ENCODE measurements around the gene CENPT. TPM values are rescaled to one million over a fixed set of nuclear protein-coding genes. Genes with fewer than 3 reads are reported as not detected.

The CENPT gene
- total and polyA plus RNA-seq, 10 of the 15 experiments (the other 5 are each of a cell fraction or from before 2014, with no cell fraction given): 1.1 to 45.7 (median 24.5) TPM

DNA sequence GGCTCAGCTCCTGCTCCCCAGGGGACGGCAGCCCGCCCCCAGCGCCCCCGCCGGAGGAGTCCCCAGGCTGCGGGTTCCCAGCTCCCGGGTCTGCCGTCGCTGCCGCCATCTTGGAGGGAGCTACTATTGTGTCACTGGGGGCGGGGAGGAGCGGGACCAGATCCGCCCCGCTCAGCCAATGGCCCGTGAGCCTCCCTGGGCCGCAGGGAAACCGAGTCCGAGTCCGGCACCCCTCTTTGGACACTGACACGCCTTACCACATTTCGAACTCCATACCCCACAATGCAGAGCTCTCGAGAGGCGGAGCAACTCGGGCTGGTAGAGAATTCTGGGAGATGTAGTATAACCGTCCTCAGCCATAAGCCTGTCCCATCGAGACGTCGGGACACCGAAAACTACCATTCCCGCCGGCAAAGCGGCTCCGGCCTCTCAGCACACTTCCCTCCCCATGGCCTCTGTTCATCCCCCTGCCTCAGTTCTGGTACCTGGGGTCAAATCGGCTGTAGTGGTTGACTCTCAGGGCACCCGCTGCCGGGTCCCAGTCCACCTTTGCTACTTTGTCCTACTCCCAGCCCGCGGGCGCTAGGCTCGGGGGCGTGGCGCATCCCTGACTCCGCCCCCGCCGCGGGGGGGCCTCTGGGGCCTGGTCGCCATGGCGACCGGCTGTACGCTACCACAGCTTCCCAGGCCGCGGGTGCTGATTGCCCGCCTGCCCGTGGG is 40.9 kb downstream of the CENPT start, which contains the start of the genes RANBP10 and TSNAXIP1 (continued):
- TF ChIP-seq, protein P1, sequence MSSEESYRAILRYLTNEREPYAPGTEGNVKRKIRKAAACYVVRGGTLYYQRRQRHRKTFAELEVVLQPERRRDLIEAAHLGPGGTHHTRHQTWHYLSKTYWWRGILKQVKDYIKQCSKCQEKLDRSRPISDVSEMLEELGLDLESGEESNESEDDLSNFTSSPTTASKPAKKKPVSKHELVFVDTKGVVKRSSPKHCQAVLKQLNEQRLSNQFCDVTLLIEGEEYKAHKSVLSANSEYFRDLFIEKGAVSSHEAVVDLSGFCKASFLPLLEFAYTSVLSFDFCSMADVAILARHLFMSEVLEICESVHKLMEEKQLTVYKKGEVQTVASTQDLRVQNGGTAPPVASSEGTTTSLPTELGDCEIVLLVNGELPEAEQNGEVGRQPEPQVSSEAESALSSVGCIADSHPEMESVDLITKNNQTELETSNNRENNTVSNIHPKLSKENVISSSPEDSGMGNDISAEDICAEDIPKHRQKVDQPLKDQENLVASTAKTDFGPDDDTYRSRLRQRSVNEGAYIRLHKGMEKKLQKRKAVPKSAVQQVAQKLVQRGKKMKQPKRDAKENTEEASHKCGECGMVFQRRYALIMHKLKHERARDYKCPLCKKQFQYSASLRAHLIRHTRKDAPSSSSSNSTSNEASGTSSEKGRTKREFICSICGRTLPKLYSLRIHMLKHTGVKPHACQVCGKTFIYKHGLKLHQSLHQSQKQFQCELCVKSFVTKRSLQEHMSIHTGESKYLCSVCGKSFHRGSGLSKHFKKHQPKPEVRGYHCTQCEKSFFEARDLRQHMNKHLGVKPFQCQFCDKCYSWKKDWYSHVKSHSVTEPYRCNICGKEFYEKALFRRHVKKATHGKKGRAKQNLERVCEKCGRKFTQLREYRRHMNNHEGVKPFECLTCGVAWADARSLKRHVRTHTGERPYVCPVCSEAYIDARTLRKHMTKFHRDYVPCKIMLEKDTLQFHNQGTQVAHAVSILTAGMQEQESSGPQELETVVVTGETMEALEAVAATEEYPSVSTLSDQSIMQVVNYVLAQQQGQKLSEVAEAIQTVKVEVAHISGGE (CRISPR knock-in tag; IDR thresholded peaks at IDR 0.05): no peak
- no peak for TF ChIP-seq JUNB (IDR thresholded peaks at IDR 0.05)
- TF ChIP-seq BMI1 (IDR thresholded peaks at IDR 0.05; ENCODE audit: borderline replicate concordance): peak; percentile 97
- TF ChIP-seq RELA (IDR thresholded peaks at IDR 0.05; ENCODE audit: borderline replicate concordance, partially characterized antibody): no peak
- TF ChIP-seq SIX5 (IDR thresholded peaks at IDR 0.05; ENCODE audit: low read depth, low read length, severe bottlenecking): peak; percentile 99
- TF ChIP-seq ESRRA (IDR thresholded peaks at IDR 0.05; ENCODE audit: low read length): peak; percentile 19; the same call in 1 of the 2 replicates
- TF ChIP-seq ATF7 (IDR thresholded peaks at IDR 0.05; ENCODE audit: low read depth): peak; percentile 52
- no peak for TF ChIP-seq SREBF2 (IDR thresholded peaks at IDR 0.05; ENCODE audit: low read length)
- no peak for TF ChIP-seq MYB (IDR thresholded peaks at IDR 0.05; ENCODE audit: borderline replicate concordance, low read depth, low read length)
- peak; percentile 100 for TF ChIP-seq IKZF1 (conservative IDR thresholded peaks at IDR 0.05)
- no peak; the same call in none of the 2 replicates for TF ChIP-seq STAT1 (conservative IDR thresholded peaks at IDR 0.05)
- TF ChIP-seq, protein P2, sequence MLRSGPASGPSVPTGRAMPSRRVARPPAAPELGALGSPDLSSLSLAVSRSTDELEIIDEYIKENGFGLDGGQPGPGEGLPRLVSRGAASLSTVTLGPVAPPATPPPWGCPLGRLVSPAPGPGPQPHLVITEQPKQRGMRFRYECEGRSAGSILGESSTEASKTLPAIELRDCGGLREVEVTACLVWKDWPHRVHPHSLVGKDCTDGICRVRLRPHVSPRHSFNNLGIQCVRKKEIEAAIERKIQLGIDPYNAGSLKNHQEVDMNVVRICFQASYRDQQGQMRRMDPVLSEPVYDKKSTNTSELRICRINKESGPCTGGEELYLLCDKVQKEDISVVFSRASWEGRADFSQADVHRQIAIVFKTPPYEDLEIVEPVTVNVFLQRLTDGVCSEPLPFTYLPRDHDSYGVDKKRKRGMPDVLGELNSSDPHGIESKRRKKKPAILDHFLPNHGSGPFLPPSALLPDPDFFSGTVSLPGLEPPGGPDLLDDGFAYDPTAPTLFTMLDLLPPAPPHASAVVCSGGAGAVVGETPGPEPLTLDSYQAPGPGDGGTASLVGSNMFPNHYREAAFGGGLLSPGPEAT (IDR thresholded peaks at IDR 0.05; ENCODE audit: low read depth): peak; percentile 55; the same call in 1 of the 2 replicates
- TF ChIP-seq NR2F1 (conservative IDR thresholded peaks at IDR 0.05): peak; percentile 71
- TF ChIP-seq NBN (IDR thresholded peaks at IDR 0.05): peak; percentile 30; the same call in 1 of the 2 replicates
- TF ChIP-seq SIN3A (IDR thresholded peaks at IDR 0.05; ENCODE audit: low read depth, low read length): peak; percentile 96
- TF ChIP-seq, protein P3, sequence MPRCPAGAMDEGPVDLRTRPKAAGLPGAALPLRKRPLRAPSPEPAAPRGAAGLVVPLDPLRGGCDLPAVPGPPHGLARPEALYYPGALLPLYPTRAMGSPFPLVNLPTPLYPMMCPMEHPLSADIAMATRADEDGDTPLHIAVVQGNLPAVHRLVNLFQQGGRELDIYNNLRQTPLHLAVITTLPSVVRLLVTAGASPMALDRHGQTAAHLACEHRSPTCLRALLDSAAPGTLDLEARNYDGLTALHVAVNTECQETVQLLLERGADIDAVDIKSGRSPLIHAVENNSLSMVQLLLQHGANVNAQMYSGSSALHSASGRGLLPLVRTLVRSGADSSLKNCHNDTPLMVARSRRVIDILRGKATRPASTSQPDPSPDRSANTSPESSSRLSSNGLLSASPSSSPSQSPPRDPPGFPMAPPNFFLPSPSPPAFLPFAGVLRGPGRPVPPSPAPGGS (IDR thresholded peaks at IDR 0.05; ENCODE audit: borderline replicate concordance, insufficient read depth, low read depth, low read length, poor library complexity, severe bottlenecking): no peak
- no peak for TF ChIP-seq STAT3 (IDR thresholded peaks at IDR 0.05; ENCODE audit: low read depth, low read length)
- no peak for TF ChIP-seq ZZZ3 (IDR thresholded peaks at IDR 0.05; ENCODE audit: control insufficient read depth, insufficient read length, low read depth)
- TF ChIP-seq, protein P4, sequence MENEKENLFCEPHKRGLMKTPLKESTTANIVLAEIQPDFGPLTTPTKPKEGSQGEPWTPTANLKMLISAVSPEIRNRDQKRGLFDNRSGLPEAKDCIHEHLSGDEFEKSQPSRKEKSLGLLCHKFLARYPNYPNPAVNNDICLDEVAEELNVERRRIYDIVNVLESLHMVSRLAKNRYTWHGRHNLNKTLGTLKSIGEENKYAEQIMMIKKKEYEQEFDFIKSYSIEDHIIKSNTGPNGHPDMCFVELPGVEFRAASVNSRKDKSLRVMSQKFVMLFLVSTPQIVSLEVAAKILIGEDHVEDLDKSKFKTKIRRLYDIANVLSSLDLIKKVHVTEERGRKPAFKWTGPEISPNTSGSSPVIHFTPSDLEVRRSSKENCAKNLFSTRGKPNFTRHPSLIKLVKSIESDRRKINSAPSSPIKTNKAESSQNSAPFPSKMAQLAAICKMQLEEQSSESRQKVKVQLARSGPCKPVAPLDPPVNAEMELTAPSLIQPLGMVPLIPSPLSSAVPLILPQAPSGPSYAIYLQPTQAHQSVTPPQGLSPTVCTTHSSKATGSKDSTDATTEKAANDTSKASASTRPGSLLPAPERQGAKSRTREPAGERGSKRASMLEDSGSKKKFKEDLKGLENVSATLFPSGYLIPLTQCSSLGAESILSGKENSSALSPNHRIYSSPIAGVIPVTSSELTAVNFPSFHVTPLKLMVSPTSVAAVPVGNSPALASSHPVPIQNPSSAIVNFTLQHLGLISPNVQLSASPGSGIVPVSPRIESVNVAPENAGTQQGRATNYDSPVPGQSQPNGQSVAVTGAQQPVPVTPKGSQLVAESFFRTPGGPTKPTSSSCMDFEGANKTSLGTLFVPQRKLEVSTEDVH (IDR thresholded peaks at IDR 0.05; ENCODE audit: low read depth, partially characterized antibody): no peak
- 0 out of 2 replicates have a peak, but pooled peaks have one; percentile 18 for TF ChIP-seq RCOR1 (conservative IDR thresholded peaks at IDR 0.05; ENCODE audit: low read depth, low read length)

Measured in GM12878 (cell line).